ENCODE measurements around the gene SPPL2C. TPM values are rescaled to one million over a fixed set of nuclear protein-coding genes. Genes with fewer than 3 reads are reported as not detected.

Gene SPPL2C
- total RNA-seq, 1 experiment from 2014 or later: not detected

DNA sequence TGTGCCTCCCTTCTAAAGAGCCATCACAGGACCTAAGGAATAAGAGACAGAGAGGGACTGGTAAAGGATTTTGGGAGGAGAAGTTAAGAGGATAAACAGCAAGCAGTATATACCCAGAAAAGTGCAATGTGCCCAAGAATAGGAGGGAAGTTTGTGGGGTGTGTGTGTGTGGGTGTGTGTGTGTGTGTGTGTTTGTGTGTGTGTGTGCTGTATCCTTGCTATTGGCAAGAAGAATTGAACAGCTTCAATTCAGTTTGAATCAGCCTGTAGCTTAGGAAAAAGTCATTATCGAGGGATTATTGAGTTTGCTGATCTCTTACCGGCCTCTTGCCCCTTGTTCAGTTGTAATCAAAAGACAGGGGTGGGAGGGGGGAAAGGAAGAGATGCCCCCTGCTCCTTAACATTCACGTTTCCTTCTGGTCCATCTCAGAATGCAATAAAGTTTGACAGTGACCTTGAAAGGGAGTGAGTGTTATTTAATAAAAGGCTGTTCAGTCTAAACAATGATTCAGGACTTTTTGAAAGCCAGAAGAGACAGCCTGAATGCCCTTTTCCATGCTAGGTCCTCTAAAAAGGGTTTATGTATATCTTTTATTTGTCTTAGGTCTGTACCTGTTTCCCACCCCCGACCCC lies 25.8 kb downstream of the SPPL2C start:
- Mint-ChIP-seq H3K4me1 (ENCODE audit: insufficient read depth, unreplicated experiment) (peaks cover 5% of the 10 kb centered on the region), H3K27ac (ENCODE audit: low read depth, unreplicated experiment) (no peak overlapping the region), H3K36me3 (ENCODE audit: insufficient read depth, unreplicated experiment) (no peaks in the 10 kb centered on the region), H3K9me3 (ENCODE audit: unreplicated experiment) (no peaks in the 10 kb centered on the region), H3K27me3 (ENCODE audit: insufficient read depth, unreplicated experiment) (peaks cover 57% of the 10 kb centered on the region), H3K4me3 (ENCODE audit: unreplicated experiment) (no peak overlapping the region)
- intact Hi-C loops (cut with micrococcal nuclease): no loop called here
- ChIA-PET POLR2A (no interaction called here), CTCF (interaction anchor here (0.5 kb wide), 1 partner anchor 230 kb away, joined by 3 read pairs; no protein-coding TSS in a partner anchor)
- no TSS peak for BruUV-seq (replicated peaks)
- TF ChIP-seq, protein P1, sequence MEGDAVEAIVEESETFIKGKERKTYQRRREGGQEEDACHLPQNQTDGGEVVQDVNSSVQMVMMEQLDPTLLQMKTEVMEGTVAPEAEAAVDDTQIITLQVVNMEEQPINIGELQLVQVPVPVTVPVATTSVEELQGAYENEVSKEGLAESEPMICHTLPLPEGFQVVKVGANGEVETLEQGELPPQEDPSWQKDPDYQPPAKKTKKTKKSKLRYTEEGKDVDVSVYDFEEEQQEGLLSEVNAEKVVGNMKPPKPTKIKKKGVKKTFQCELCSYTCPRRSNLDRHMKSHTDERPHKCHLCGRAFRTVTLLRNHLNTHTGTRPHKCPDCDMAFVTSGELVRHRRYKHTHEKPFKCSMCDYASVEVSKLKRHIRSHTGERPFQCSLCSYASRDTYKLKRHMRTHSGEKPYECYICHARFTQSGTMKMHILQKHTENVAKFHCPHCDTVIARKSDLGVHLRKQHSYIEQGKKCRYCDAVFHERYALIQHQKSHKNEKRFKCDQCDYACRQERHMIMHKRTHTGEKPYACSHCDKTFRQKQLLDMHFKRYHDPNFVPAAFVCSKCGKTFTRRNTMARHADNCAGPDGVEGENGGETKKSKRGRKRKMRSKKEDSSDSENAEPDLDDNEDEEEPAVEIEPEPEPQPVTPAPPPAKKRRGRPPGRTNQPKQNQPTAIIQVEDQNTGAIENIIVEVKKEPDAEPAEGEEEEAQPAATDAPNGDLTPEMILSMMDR (IDR thresholded peaks at IDR 0.05; ENCODE audit: unreplicated experiment): no peak
- no peak for DNase-seq (ENCODE audit: unreplicated experiment)

DNA sequence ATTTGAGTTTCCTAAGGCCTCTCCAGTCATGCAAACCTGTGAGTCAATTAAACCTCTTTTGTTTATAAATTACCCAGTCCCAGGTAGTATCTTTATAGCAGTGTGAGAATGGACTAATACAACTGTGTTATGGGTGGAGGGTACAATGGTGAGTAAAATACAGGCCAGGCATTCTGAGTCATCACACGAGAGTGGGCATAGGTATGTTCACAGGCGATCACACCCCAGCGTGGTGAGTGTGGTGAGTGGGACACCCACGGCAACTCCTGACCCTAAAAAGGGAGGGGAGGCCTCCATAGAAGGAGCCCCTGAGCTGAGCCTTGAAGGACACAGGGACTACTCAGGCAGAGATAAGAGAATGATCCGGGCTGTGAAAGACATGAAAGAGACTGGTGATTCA lies 27.0 kb downstream of the SPPL2C start:
- TF ChIP-seq, protein P1 (IDR thresholded peaks at IDR 0.05; ENCODE audit: unreplicated experiment): no peak
- ChIA-PET POLR2A (no interaction called here), CTCF (interaction anchor here (0.6 to 0.7 kb wide), 2 partner anchors 94 to 206 kb away, joined by 3 read pairs; no protein-coding TSS in a partner anchor)
- H3K4me3 Mint-ChIP-seq (ENCODE audit: unreplicated experiment): no peak overlapping the region
- no peak overlapping the region for H3K27ac Mint-ChIP-seq (ENCODE audit: low read depth, unreplicated experiment)
- H3K9me3 Mint-ChIP-seq (ENCODE audit: unreplicated experiment): no peaks in the 10 kb centered on the region
- H3K4me1 Mint-ChIP-seq (ENCODE audit: insufficient read depth, unreplicated experiment): peaks cover 5% of the 10 kb centered on the region
- BruUV-seq (replicated peaks): no TSS peak
- peaks cover 55% of the 10 kb centered on the region for H3K27me3 Mint-ChIP-seq (ENCODE audit: insufficient read depth, unreplicated experiment)
- intact Hi-C loops (cut with micrococcal nuclease): no loop called here
- DNase-seq (ENCODE audit: unreplicated experiment): no peak
- H3K36me3 Mint-ChIP-seq (ENCODE audit: insufficient read depth, unreplicated experiment): no peaks in the 10 kb centered on the region

DNA sequence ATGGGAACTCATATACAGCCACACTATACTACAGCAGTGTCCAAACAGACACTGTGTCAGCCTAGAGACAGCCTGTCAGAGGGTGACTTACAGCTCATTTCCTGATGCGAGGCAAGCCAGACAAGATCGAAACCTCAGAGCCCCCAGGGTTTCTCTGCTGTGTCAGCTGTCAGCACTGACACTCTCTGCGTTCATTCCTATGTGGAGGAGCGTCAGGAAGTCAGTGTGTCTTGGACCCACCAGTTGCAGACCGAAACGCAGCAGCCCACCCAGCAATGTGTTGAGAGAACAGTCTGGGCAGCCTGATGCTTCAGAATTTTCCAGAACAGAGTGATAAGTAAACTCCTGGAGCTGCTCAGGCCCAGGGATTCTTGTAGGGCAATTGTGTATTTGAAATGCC lies 29.0 kb downstream of the SPPL2C start:
- H3K27me3 Mint-ChIP-seq (ENCODE audit: insufficient read depth, unreplicated experiment): peaks cover 59% of the 10 kb centered on the region
- H3K4me1 Mint-ChIP-seq (ENCODE audit: insufficient read depth, unreplicated experiment): no peaks in the 10 kb centered on the region
- CTCF ChIA-PET: interaction anchor here (0.9 to 1.6 kb wide), 2 partner anchors 20 to 41 kb away, joined by 7 to 9 read pairs; no protein-coding TSS in a partner anchor
- H3K27ac Mint-ChIP-seq (ENCODE audit: low read depth, unreplicated experiment): no peak overlapping the region
- no peaks in the 10 kb centered on the region for H3K9me3 Mint-ChIP-seq (ENCODE audit: unreplicated experiment)
- BruUV-seq (replicated peaks): no TSS peak
- TF ChIP-seq, protein P1 (IDR thresholded peaks at IDR 0.05; ENCODE audit: unreplicated experiment): no peak
- H3K36me3 Mint-ChIP-seq (ENCODE audit: insufficient read depth, unreplicated experiment): no peaks in the 10 kb centered on the region
- POLR2A ChIA-PET: no interaction called here
- intact Hi-C loops (cut with micrococcal nuclease): no loop called here
- H3K4me3 Mint-ChIP-seq (ENCODE audit: unreplicated experiment): no peak overlapping the region
- no peak for DNase-seq (ENCODE audit: unreplicated experiment)

DNA sequence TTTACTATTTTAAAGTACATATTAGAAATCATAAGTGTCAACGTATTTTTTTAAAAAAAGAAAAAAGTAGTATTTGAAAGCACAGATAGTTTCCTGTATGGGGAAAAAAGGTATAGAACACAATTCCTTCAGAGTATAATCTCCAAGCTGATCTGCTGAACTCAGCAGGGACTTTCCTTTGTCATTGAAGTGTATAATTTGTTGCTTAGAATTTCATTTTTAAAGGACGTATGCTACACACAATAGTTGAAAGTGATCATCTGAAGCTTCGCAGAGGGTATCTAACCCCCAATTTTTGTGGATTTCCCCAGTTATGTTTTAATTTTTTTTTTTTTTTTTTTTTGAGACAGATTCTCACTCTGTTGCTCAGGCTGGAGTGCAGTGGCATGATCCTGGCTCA lies 29.5 kb downstream of the SPPL2C start:
- no peak for DNase-seq (ENCODE audit: unreplicated experiment)
- Mint-ChIP-seq H3K27ac (ENCODE audit: low read depth, unreplicated experiment) (no peak overlapping the region), H3K4me3 (ENCODE audit: unreplicated experiment) (no peak overlapping the region), H3K36me3 (ENCODE audit: insufficient read depth, unreplicated experiment) (no peaks in the 10 kb centered on the region), H3K27me3 (ENCODE audit: insufficient read depth, unreplicated experiment) (peaks cover 59% of the 10 kb centered on the region), H3K9me3 (ENCODE audit: unreplicated experiment) (no peaks in the 10 kb centered on the region), H3K4me1 (ENCODE audit: insufficient read depth, unreplicated experiment) (no peaks in the 10 kb centered on the region)
- POLR2A ChIA-PET: no interaction called here
- BruUV-seq (replicated peaks): no TSS peak
- TF ChIP-seq, protein P1 (IDR thresholded peaks at IDR 0.05; ENCODE audit: unreplicated experiment): no peak
- CTCF ChIA-PET: interaction anchor here (0.9 to 1.6 kb wide), 2 partner anchors 19 to 41 kb away, joined by 7 to 9 read pairs; no protein-coding TSS in a partner anchor
- intact Hi-C loops (cut with micrococcal nuclease): no loop called here
